GM23338 (cell line): ENCODE measurements around the gene CCL8. TPM values are rescaled to one million over a fixed set of nuclear protein-coding genes. Genes with fewer than 3 reads are reported as not detected.

Experiments used
- ATAC-seq: fragments of 200-7000 bp; cut with Tn5 transposase; 3 replicates; pipeline ENCODE4 v1.9.1; 2020
- DNase-seq: peaks from one replicate; pipeline ENCODE4 v3.0.0-alpha.2; 2015; ENCODE audit warnings: low spot score
- H2AFZ ChIP-seq: fragments of 200-600 bp; sonication (generic); 2 replicates; pipeline ENCODE4 v1.8.0; 2016; ENCODE audit warnings: antibody characterized with exemption, mild to moderate bottlenecking, moderate library complexity
- H3F3A ChIP-seq: fragments of 200-600 bp; sonication (generic); replicated peaks from 2 replicates; pipeline ENCODE4 v1.8.0; 2017; ENCODE audit warnings: antibody characterized with exemption, mixed run types, low read depth
- H3K27ac ChIP-seq: fragments of 200-600 bp; sonication (generic); 2 replicates; pipeline ENCODE4 v1.6.1; 2016; ENCODE audit warnings: low read depth
- H3K27me3 ChIP-seq: fragments of 200-600 bp; sonication (generic); 2 replicates; pipeline ENCODE4 v1.8.0; 2016; ENCODE audit warnings: mild to moderate bottlenecking, mixed run types, moderate library complexity; ENCODE audit not compliant: insufficient read depth
- H3K36me3 ChIP-seq: fragments of 200-600 bp; sonication (generic); 2 replicates; pipeline ENCODE4 v1.8.0; 2016; ENCODE audit warnings: mild to moderate bottlenecking; ENCODE audit not compliant: insufficient read depth
- H3K4me1 ChIP-seq: fragments of 200-600 bp; sonication (generic); 2 replicates; pipeline ENCODE4 v1.8.0; 2016; ENCODE audit warnings: mild to moderate bottlenecking, moderate library complexity; ENCODE audit not compliant: insufficient read depth
- H3K4me2 ChIP-seq: fragments of 200-600 bp; sonication (generic); 2 replicates; pipeline ENCODE4 v1.7.1; 2017; ENCODE audit warnings: mixed run types
- H3K4me3 ChIP-seq: fragments of 200-600 bp; sonication (generic); 2 replicates; pipeline ENCODE4 v1.6.1; 2016; ENCODE audit warnings: mixed run types
- H3K79me2 ChIP-seq: fragments of 200-600 bp; sonication (generic); replicated peaks from 2 replicates; pipeline ENCODE4 v1.8.0; 2017; ENCODE audit warnings: mild to moderate bottlenecking; ENCODE audit not compliant: insufficient read depth
- H3K9me2 ChIP-seq: fragments of 200-600 bp; sonication (generic); 2 replicates; pipeline ENCODE4 v1.8.0; 2017; ENCODE audit not compliant: insufficient read depth
- H4K20me1 ChIP-seq: fragments of 200-600 bp; sonication (generic); replicated peaks from 2 replicates; pipeline ENCODE4 v1.8.0; 2017; ENCODE audit warnings: mild to moderate bottlenecking; ENCODE audit not compliant: insufficient read depth
- H3K27ac Mint-ChIP-seq: 2 replicates; pipeline ENCODE4 v1.8.0; 2020; ENCODE audit warnings: inconsistent platforms, mild to moderate bottlenecking, moderate library complexity, mixed read lengths
- H3K27me3 Mint-ChIP-seq: 3 replicates; pipeline ENCODE4 v1.8.0; 2022; ENCODE audit warnings: low read depth, mild to moderate bottlenecking, moderate library complexity, mixed read lengths, inconsistent platforms; ENCODE audit not compliant: insufficient read depth, poor library complexity
- H3K36me3 Mint-ChIP-seq: 3 replicates; pipeline ENCODE4 v1.8.0; 2021; ENCODE audit warnings: low read depth, mild to moderate bottlenecking, inconsistent platforms, moderate library complexity, mixed read lengths
- H3K4me1 Mint-ChIP-seq: 3 replicates; pipeline ENCODE4 v1.8.0; 2020; ENCODE audit warnings: mild to moderate bottlenecking, inconsistent platforms, mixed read lengths
- H3K4me3 Mint-ChIP-seq: 3 replicates; pipeline ENCODE4 v1.8.0; 2021; ENCODE audit warnings: moderate library complexity, mild to moderate bottlenecking, inconsistent platforms, mixed read lengths
- H3K9me3 Mint-ChIP-seq: 3 replicates; pipeline ENCODE4 v1.8.0; 2020; ENCODE audit warnings: moderate library complexity, mild to moderate bottlenecking, inconsistent platforms, mixed read lengths
- CREB1 ChIP-seq: fragments of 250-450 bp; sonication (Bioruptor Pico); IDR thresholded peaks from 2 replicates; pipeline ENCODE4 v1.5.0; 2020; ENCODE audit warnings: low read depth, mild to moderate bottlenecking, moderate library complexity
- ZNF114 ChIP-seq: fragments of 250-450 bp; sonication (Bioruptor Pico); IDR thresholded peaks from 2 replicates; pipeline ENCODE4 v1.5.0; 2020; ENCODE audit warnings: mild to moderate bottlenecking, moderate library complexity
- ZNF331 ChIP-seq: fragments of 250-450 bp; sonication (Bioruptor Pico); IDR thresholded peaks from 2 replicates; pipeline ENCODE4 v1.5.0; 2020; ENCODE audit warnings: low read depth, mild to moderate bottlenecking, moderate library complexity
- polyA plus RNA-seq: library from polyadenylated mRNA; unstranded; fragments of >200 nt; fragmentation: Nextera tagmentation; extraction: Ambion mirVana; gene quantifications from 2 replicates; pipeline ENCODE4 v1.2.1, GENCODE V29; 2016
- total RNA-seq: library from RNA; depleted of rRNA; stranded (reverse); fragments of >200 nt; shearing (Covaris generic); gene quantifications from 2 replicates; pipeline ENCODE4 v1.2.3, GENCODE V29; 2014
- TF ChIP-seq, protein P1 (sequence below): fragments of 250-450 bp; sonication (Bioruptor Pico); IDR thresholded peaks from 2 replicates; pipeline ENCODE4 v1.5.0; 2020; ENCODE audit warnings: mild to moderate bottlenecking, moderate library complexity
- TF ChIP-seq, protein P2 (sequence below): IDR thresholded peaks from one replicate; pipeline ENCODE4 v1.6.1; 2018; ENCODE audit warnings: antibody characterized with exemption; ENCODE audit not compliant: unreplicated experiment
- TF ChIP-seq, protein P3 (sequence below), 2 experiments: fragments of 200-600 bp in 1 of 2; sonication (generic) in 1 of 2; conservative IDR thresholded peaks; 2 replicates each; pipeline versions ENCODE4 v1.5.1 to v1.6.1; 2016 to 2017; ENCODE audit warnings: antibody characterized with exemption in 2 of 2, low read depth in 2 of 2, mild to moderate bottlenecking in 2 of 2, moderate library complexity in 1 of 2

CCL8 gene
- total and polyA plus RNA-seq, 2 experiments from 2014 or later = not detected

DNA sequence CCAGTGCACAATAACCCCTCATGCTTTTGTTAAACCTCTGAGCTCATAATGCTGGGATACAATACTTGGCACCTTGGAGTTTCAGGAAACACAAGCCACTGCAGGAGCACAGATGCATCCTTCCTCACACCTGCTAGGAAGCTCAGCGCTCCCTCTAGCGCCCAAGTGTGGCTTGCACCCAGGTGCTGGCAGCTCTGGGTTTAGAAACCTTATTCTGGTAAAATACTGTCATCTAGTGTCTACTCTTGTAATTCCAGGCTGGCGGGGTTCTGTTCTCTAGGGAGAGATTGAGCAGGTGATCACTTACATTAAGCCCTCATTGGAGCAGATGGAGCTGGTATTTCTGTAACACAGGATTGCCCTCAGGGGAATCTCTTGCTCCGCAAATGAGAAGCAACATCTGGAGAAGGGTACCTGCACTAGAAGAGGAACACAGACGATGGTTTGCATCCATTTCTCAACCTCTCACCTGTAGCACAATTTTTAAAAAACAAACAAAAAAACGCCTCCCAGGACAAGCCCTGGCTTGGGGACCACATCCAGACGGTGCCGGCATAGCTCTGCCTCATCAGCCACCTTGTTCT lies 42.3 kb downstream of the CCL8 start:
- Histone ChIP-seq H3K79me2 (no peaks in the 10 kb centered on the region), H3F3A (no peaks in the 10 kb centered on the region), H3K27me3 (no peaks in the 10 kb centered on the region), H3K9me2 (peaks cover 4% of the 10 kb centered on the region; the same call in 1 of the 2 replicates), H3K4me1 (no peaks in the 10 kb centered on the region), H3K4me2 (no peak overlapping the region), H2AFZ (peak overlapping the region; percentile 34; the same call in 1 of the 2 replicates), H3K4me3 (no peak overlapping the region), H3K27ac (no peak overlapping the region), H3K36me3 (no peaks in the 10 kb centered on the region), H4K20me1 (no peaks in the 10 kb centered on the region)
- Mint-ChIP-seq H3K9me3 (no peaks in the 10 kb centered on the region), H3K4me3 (no peak overlapping the region), H3K27ac (no peak overlapping the region), H3K4me1 (no peaks in the 10 kb centered on the region), H3K27me3 (peaks cover 2% of the 10 kb centered on the region), H3K36me3 (no peaks in the 10 kb centered on the region)
- DNase-seq (peak; percentile 97), ATAC-seq (peak; percentile 96)
- TF ChIP-seq, protein P1, sequence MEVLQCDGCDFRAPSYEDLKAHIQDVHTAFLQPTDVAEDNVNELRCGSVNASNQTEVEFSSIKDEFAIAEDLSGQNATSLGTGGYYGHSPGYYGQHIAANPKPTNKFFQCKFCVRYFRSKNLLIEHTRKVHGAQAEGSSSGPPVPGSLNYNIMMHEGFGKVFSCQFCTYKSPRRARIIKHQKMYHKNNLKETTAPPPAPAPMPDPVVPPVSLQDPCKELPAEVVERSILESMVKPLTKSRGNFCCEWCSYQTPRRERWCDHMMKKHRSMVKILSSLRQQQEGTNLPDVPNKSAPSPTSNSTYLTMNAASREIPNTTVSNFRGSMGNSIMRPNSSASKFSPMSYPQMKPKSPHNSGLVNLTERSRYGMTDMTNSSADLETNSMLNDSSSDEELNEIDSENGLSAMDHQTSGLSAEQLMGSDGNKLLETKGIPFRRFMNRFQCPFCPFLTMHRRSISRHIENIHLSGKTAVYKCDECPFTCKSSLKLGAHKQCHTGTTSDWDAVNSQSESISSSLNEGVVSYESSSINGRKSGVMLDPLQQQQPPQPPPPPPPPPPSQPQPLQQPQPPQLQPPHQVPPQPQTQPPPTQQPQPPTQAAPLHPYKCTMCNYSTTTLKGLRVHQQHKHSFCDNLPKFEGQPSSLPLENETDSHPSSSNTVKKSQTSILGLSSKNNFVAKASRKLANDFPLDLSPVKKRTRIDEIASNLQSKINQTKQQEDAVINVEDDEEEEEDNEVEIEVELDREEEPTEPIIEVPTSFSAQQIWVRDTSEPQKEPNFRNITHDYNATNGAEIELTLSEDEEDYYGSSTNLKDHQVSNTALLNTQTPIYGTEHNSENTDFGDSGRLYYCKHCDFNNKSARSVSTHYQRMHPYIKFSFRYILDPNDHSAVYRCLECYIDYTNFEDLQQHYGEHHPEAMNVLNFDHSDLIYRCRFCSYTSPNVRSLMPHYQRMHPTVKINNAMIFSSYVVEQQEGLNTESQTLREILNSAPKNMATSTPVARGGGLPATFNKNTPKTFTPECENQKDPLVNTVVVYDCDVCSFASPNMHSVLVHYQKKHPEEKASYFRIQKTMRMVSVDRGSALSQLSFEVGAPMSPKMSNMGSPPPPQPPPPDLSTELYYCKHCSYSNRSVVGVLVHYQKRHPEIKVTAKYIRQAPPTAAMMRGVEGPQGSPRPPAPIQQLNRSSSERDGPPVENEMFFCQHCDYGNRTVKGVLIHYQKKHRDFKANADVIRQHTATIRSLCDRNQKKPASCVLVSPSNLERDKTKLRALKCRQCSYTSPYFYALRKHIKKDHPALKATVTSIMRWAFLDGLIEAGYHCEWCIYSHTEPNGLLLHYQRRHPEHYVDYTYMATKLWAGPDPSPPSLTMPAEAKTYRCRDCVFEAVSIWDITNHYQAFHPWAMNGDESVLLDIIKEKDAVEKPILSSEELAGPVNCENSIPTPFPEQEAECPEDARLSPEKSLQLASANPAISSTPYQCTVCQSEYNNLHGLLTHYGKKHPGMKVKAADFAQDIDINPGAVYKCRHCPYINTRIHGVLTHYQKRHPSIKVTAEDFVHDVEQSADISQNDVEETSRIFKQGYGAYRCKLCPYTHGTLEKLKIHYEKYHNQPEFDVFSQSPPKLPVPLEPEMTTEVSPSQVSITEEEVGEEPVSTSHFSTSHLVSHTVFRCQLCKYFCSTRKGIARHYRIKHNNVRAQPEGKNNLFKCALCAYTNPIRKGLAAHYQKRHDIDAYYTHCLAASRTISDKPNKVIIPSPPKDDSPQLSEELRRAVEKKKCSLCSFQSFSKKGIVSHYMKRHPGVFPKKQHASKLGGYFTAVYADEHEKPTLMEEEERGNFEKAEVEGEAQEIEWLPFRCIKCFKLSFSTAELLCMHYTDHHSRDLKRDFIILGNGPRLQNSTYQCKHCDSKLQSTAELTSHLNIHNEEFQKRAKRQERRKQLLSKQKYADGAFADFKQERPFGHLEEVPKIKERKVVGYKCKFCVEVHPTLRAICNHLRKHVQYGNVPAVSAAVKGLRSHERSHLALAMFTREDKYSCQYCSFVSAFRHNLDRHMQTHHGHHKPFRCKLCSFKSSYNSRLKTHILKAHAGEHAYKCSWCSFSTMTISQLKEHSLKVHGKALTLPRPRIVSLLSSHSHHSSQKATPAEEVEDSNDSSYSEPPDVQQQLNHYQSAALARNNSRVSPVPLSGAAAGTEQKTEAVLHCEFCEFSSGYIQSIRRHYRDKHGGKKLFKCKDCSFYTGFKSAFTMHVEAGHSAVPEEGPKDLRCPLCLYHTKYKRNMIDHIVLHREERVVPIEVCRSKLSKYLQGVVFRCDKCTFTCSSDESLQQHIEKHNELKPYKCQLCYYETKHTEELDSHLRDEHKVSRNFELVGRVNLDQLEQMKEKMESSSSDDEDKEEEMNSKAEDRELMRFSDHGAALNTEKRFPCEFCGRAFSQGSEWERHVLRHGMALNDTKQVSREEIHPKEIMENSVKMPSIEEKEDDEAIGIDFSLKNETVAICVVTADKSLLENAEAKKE (CRISPR knock-in tag) = no peak
- no peak for TF ChIP-seq ZNF114 (CRISPR knock-in tag)
- TF ChIP-seq CREB1 (CRISPR knock-in tag) = no peak
- TF ChIP-seq, protein P2, sequence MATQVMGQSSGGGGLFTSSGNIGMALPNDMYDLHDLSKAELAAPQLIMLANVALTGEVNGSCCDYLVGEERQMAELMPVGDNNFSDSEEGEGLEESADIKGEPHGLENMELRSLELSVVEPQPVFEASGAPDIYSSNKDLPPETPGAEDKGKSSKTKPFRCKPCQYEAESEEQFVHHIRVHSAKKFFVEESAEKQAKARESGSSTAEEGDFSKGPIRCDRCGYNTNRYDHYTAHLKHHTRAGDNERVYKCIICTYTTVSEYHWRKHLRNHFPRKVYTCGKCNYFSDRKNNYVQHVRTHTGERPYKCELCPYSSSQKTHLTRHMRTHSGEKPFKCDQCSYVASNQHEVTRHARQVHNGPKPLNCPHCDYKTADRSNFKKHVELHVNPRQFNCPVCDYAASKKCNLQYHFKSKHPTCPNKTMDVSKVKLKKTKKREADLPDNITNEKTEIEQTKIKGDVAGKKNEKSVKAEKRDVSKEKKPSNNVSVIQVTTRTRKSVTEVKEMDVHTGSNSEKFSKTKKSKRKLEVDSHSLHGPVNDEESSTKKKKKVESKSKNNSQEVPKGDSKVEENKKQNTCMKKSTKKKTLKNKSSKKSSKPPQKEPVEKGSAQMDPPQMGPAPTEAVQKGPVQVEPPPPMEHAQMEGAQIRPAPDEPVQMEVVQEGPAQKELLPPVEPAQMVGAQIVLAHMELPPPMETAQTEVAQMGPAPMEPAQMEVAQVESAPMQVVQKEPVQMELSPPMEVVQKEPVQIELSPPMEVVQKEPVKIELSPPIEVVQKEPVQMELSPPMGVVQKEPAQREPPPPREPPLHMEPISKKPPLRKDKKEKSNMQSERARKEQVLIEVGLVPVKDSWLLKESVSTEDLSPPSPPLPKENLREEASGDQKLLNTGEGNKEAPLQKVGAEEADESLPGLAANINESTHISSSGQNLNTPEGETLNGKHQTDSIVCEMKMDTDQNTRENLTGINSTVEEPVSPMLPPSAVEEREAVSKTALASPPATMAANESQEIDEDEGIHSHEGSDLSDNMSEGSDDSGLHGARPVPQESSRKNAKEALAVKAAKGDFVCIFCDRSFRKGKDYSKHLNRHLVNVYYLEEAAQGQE = no peak
- TF ChIP-seq, protein P3, sequence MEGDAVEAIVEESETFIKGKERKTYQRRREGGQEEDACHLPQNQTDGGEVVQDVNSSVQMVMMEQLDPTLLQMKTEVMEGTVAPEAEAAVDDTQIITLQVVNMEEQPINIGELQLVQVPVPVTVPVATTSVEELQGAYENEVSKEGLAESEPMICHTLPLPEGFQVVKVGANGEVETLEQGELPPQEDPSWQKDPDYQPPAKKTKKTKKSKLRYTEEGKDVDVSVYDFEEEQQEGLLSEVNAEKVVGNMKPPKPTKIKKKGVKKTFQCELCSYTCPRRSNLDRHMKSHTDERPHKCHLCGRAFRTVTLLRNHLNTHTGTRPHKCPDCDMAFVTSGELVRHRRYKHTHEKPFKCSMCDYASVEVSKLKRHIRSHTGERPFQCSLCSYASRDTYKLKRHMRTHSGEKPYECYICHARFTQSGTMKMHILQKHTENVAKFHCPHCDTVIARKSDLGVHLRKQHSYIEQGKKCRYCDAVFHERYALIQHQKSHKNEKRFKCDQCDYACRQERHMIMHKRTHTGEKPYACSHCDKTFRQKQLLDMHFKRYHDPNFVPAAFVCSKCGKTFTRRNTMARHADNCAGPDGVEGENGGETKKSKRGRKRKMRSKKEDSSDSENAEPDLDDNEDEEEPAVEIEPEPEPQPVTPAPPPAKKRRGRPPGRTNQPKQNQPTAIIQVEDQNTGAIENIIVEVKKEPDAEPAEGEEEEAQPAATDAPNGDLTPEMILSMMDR (conservative IDR thresholded peaks at IDR 0.05; ENCODE audit: low read depth in 2 of 2) = peak; percentile 100
- TF ChIP-seq ZNF331 (CRISPR knock-in tag) = no peak
